Karpas-422 (cell line): Measurements from ENCODE around the gene HAPLN2. TPM values are rescaled to one million over a fixed set of nuclear protein-coding genes. Genes with fewer than 3 reads are reported as not detected.

ENCODE experiments used
- DNase-seq: peaks from one replicate; pipeline ENCODE4 v3.0.0-alpha.2; 2015
- H2AFZ ChIP-seq: fragments of 200-600 bp; sonication (generic); 2 replicates; pipeline ENCODE4 v1.6.1; 2014; ENCODE audit warnings: antibody characterized with exemption, low read length, mixed read lengths
- H3K27ac ChIP-seq: fragments of 200-600 bp; sonication (generic); 2 replicates; pipeline ENCODE4 v1.5.1; 2014; ENCODE audit warnings: mild to moderate bottlenecking, low read length, moderate library complexity
- H3K27me3 ChIP-seq: fragments of 200-600 bp; sonication (generic); 2 replicates; pipeline ENCODE4 v1.6.1; 2014; ENCODE audit warnings: low read length, mixed read lengths
- H3K36me3 ChIP-seq: fragments of 200-600 bp; sonication (generic); 2 replicates; pipeline ENCODE4 v1.6.1; 2014; ENCODE audit warnings: low read length, mixed read lengths; ENCODE audit not compliant: insufficient read depth
- H3K4me1 ChIP-seq: fragments of 200-600 bp; sonication (generic); 2 replicates; pipeline ENCODE4 v1.6.1; 2014; ENCODE audit warnings: mild to moderate bottlenecking, low read length, mixed read lengths
- H3K4me2 ChIP-seq: fragments of 200-600 bp; sonication (generic); 2 replicates; pipeline ENCODE4 v1.6.1; 2014; ENCODE audit warnings: low read length, low read depth, mild to moderate bottlenecking; ENCODE audit not compliant: poor library complexity, severe bottlenecking
- H3K4me3 ChIP-seq: fragments of 200-600 bp; sonication (generic); 2 replicates; pipeline ENCODE4 v1.5.1; 2014; ENCODE audit warnings: mild to moderate bottlenecking, antibody characterized with exemption, low read length, mixed read lengths
- H3K79me2 ChIP-seq: fragments of 200-600 bp; sonication (generic); 2 replicates; pipeline ENCODE4 v1.6.1; 2014; ENCODE audit warnings: mild to moderate bottlenecking, low read length, mixed read lengths
- H3K9ac ChIP-seq: fragments of 200-600 bp; sonication (generic); 2 replicates; pipeline ENCODE4 v1.6.0; 2014; ENCODE audit warnings: low read length
- H3K9me2 ChIP-seq: fragments of 200-600 bp; sonication (generic), shearing (Covaris generic); replicated peaks from 2 replicates; pipeline ENCODE4 v1.6.0; 2014; ENCODE audit warnings: mild to moderate bottlenecking, low read length, moderate library complexity; ENCODE audit not compliant: insufficient read depth
- H3K9me3 ChIP-seq: fragments of 300-700, 200-600 bp; sonication (generic); 2 replicates; pipeline ENCODE4 v1.6.1; 2014; ENCODE audit warnings: low read length, mixed read lengths
- H4K20me1 ChIP-seq: fragments of 200-600 bp; sonication (generic); 2 replicates; pipeline ENCODE4 v1.6.1; 2014; ENCODE audit warnings: mild to moderate bottlenecking, antibody characterized with exemption, low read length, low read depth; ENCODE audit not compliant: insufficient read depth
- total RNA-seq: library from RNA; depleted of rRNA; stranded (reverse); fragments of >200 nt; shearing (Covaris generic); gene quantifications from 2 replicates; pipeline ENCODE4 v1.2.3, GENCODE V29; 2014; ENCODE audit warnings: low replicate concordance

The HAPLN2 gene
- total RNA-seq, 1 experiment from 2014 or later: not detected

DNA sequence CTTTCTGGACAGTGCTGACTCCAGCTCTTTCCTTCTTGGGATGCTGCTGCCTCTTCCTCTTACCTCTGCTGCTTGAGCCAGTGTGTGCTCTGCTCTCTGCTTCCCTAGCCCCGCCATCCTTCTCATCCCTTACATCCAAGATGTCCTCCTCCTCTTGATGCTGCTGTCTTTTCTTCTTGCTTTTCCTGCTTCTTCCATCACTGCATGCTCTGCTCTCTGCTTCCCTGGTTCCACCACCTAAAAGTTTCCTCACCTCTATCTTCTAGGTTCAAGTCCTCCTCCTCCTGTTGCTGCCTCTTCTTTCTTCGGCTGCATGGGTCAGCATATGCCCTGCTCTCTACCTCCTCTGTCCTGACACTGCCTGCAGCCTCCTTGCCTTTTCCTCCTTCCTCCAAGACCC lies 24.2 kb upstream of the HAPLN2 start:
- DNase-seq: no peak
- Histone ChIP-seq H3K9me2 (no peaks in the 10 kb centered on the region), H3K79me2 (peaks cover 38% of the 10 kb centered on the region), H4K20me1 (no peaks in the 10 kb centered on the region), H3K27ac (no peak overlapping the region), H3K4me1 (peaks cover 40% of the 10 kb centered on the region), H3K36me3 (peaks cover 49% of the 10 kb centered on the region), H3K9me3 (no peaks in the 10 kb centered on the region), H3K4me2 (no peak overlapping the region), H2AFZ (no peak overlapping the region), H3K27me3 (no peaks in the 10 kb centered on the region), H3K9ac (no peak overlapping the region), H3K4me3 (no peak overlapping the region)

DNA sequence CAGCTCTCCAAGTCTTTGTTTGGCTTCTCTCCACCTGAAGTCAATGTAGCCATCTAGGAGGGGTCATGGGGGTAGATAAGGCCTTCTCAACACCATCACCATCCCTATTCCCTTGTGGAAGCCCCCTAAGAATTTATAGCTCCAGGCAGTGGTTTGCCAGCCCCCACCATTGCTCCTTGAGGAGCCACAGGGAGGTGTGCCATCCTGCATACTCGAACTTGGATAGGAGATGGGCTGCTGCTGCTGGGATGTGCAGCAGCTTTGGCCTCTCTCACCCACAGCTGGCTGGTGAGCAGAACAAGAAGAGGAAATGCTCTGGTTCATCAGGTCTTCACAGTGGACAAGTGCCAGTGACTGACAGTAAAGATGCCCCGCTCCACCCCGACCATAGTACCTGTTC lies 22.8 kb upstream of the HAPLN2 start:
- Histone ChIP-seq H3K27ac (no peak overlapping the region), H3K4me2 (no peak overlapping the region), H2AFZ (no peak overlapping the region), H3K4me1 (peaks cover 36% of the 10 kb centered on the region), H3K9me3 (no peaks in the 10 kb centered on the region), H3K4me3 (no peak overlapping the region), H3K9ac (no peak overlapping the region), H3K9me2 (no peaks in the 10 kb centered on the region), H3K79me2 (peaks cover 52% of the 10 kb centered on the region), H3K27me3 (no peaks in the 10 kb centered on the region), H3K36me3 (peaks cover 49% of the 10 kb centered on the region), H4K20me1 (no peaks in the 10 kb centered on the region)
- no peak for DNase-seq

DNA sequence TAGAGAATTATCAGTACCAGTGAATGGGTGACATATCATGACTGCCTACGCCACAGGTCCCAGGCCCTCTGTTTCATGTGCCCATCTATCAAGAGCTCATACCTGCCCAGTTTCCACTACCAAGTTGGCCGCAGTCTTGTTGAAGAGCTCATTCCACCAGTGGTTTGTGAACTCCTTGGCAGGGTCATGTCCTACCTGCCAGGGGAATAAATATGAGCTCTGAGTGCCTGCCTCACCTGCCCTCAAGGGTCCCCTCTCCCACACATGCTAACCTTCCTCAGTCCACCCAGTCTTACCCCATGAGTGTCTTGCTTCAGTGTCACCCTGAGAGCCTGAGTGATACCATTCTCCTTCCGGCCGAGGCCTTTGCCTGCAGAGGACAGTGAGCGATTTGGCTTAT lies 21.1 kb upstream of the HAPLN2 start:
- Histone ChIP-seq H3K27me3 (no peaks in the 10 kb centered on the region), H3K27ac (no peak overlapping the region), H3K36me3 (peaks cover 49% of the 10 kb centered on the region), H3K9me3 (no peaks in the 10 kb centered on the region), H4K20me1 (no peaks in the 10 kb centered on the region), H3K4me3 (no peak overlapping the region), H2AFZ (no peak overlapping the region), H3K79me2 (peaks cover 41% of the 10 kb centered on the region), H3K4me1 (peaks cover 40% of the 10 kb centered on the region), H3K4me2 (no peak overlapping the region), H3K9ac (no peak overlapping the region), H3K9me2 (no peaks in the 10 kb centered on the region)
- no peak for DNase-seq

DNA sequence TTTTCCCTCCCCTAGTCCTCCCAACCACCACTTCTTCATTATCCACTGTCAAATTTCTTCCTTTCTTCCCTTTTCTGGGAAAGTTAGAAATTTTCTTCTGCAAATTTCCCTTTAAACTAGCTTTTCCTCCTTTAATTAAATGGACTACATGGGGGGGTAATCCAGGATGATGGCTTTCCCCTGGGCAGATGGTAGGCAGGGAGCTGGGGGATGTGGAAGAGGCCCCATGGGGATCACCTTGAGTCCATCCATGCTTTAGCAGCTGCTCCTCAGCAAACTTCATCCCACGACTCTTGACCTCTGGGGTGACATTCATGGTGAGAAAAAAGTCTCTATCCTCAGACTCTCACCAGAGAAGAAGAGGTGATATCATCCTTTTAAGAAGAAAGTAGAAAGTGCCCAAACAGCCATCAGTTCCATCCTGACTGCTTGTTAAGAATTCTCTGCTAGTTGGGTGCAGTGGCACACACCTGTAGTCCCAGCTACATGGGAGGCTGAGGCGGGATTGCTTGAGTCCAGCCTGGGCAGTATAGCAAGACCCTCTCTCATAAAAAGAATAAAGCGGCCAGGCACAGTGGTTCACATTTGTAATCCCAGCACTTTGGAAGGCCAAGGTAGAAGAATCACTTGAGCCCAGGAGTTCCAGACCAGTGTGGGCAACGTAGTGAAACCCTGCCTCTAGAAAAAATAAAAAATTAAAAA lies 20.3 kb upstream of the HAPLN2 start:
- Histone ChIP-seq H3K79me2 (peaks cover 35% of the 10 kb centered on the region), H3K4me2 (peak overlapping the region; percentile 97), H3K9me3 (no peaks in the 10 kb centered on the region)

DNA sequence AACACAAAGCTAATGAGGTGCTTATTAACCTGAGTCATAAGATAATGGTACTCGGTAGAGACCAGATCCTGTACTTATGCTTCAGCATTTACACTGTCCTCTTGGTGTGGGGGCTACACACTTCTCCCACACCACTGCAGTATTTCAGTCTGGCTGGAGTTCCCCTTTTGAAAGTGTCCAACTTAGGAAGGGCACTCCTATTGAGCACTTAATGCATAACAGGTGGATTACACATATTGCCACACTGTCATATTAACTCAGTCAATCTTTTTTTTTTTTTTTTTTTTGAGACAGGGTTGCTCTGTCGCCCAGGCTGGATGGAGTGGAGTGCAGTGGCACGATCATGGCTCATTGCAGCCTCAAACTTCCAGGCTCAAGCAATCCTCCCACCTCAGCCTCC lies 19.4 kb upstream of the HAPLN2 start:
- H3K36me3 ChIP-seq: peaks cover 35% of the 10 kb centered on the region
- H3K4me3 ChIP-seq: peak overlapping the region; percentile 100
- H3K27ac ChIP-seq: peak overlapping the region; percentile 74
- no peaks in the 10 kb centered on the region for H3K27me3 ChIP-seq
- H3K4me1 ChIP-seq: peaks cover 32% of the 10 kb centered on the region
- no peaks in the 10 kb centered on the region for H3K9me2 ChIP-seq
- H3K9ac ChIP-seq: peak overlapping the region; percentile 92
- H2AFZ ChIP-seq: no peak overlapping the region
- H3K9me3 ChIP-seq: no peaks in the 10 kb centered on the region
- peaks cover 35% of the 10 kb centered on the region for H3K79me2 ChIP-seq
- peak; percentile 86 for DNase-seq
- peak overlapping the region; percentile 97 for H3K4me2 ChIP-seq
- no peaks in the 10 kb centered on the region for H4K20me1 ChIP-seq

More for the DNA sequence above, 20.3 kb upstream of the HAPLN2 start:
- Histone ChIP-seq H3K9me2 (no peaks in the 10 kb centered on the region), H4K20me1 (no peaks in the 10 kb centered on the region), H3K4me1 (peaks cover 33% of the 10 kb centered on the region), H3K9ac (no peak overlapping the region), H2AFZ (no peak overlapping the region), H3K27ac (peak overlapping the region; percentile 74; the same call in 1 of the 2 replicates), H3K36me3 (peaks cover 42% of the 10 kb centered on the region), H3K4me3 (no peak overlapping the region; the same call in 1 of the 2 replicates), H3K27me3 (no peaks in the 10 kb centered on the region)
- no peak for DNase-seq

DNA sequence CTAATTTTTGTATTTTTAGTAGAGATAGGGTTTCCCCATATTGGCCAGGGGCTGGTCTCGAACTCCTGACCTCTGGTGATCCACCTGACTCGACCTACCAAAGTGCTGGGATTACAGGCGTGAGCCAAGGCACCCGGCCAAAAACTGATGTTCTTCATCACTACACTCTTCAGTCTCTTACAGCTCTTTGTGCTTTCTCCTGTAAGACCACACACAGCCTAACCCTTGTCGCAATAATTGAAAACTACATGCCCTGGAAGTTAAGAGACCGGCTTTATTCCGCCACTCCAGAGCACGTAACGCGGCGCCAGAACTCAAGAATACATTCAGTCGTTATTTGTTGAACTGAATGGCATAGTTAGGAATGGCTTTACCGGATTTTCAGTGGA lies 18.5 kb upstream of the HAPLN2 start:
- no peaks in the 10 kb centered on the region for H3K9me3 ChIP-seq
- peak overlapping the region; percentile 100 for H3K4me3 ChIP-seq
- H3K79me2 ChIP-seq: peaks cover 35% of the 10 kb centered on the region
- H3K4me1 ChIP-seq: peaks cover 32% of the 10 kb centered on the region
- H3K36me3 ChIP-seq: peaks cover 32% of the 10 kb centered on the region
- DNase-seq: peak; percentile 62
- peak overlapping the region; percentile 97 for H3K4me2 ChIP-seq
- H3K27me3 ChIP-seq: no peaks in the 10 kb centered on the region
- H3K27ac ChIP-seq: peak overlapping the region; percentile 74
- H2AFZ ChIP-seq: no peak overlapping the region
- no peaks in the 10 kb centered on the region for H4K20me1 ChIP-seq
- no peaks in the 10 kb centered on the region for H3K9me2 ChIP-seq
- H3K9ac ChIP-seq: peak overlapping the region; percentile 92

DNA sequence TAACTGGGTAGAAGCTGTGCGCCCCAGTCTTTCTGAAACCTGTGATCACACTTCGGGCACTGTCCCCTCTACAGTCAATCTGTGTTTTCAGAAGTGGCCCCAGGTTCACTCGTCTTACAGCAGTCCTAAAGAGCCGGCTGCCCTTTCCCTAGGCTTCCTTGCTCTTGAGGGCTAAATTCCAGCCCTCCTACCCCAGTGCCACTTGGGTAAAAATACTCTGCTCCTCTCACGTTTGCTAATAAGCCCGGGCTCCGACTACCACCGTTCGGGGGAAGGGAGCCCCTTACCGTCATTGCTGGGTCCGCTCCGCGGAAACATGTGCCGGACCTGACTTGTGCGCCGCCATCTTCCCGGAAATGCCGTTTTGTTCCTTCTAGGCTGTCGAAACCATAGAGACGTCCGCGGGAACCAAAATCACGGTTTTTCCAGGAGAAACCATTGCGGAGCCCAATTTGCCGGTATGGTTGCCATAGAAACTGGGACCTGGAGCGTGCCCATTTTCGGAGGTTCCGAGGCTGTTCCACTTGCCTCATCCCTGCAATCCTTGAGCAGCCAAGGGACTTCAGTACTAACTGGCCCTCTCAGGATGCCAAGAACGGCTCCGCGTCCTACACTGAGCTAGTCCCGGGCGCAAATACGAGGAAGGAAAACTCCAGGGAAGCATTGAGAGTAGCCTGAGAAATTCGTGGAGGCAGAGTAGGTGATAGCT lies 17.9 kb upstream of the HAPLN2 start, which contains the start of gene GPATCH4:
GPATCH4 (minus strand) TSS at position 358 of the 709 bp plus-strand sequence.
- DNase-seq: peak; percentile 97
- peak within 1 kb of the TSS; percentile 100 for H3K4me3 ChIP-seq
- H3K27me3 ChIP-seq: no peaks in the 10 kb centered on the region
- peak within 1 kb of the TSS; percentile 92 for H3K9ac ChIP-seq
- H3K36me3 ChIP-seq: peaks cover 27% of the 10 kb centered on the region
- no peaks in the 10 kb centered on the region for H4K20me1 ChIP-seq
- peak within 1 kb of the TSS; percentile 74 for H3K27ac ChIP-seq
- H3K4me1 ChIP-seq: peaks cover 32% of the 10 kb centered on the region
- H3K9me2 ChIP-seq: no peaks in the 10 kb centered on the region
- no peaks in the 10 kb centered on the region for H3K9me3 ChIP-seq
- peak within 1 kb of the TSS; percentile 95 for H2AFZ ChIP-seq
- H3K4me2 ChIP-seq: peak within 1 kb of the TSS; percentile 97
- H3K79me2 ChIP-seq: peaks cover 35% of the 10 kb centered on the region

DNA sequence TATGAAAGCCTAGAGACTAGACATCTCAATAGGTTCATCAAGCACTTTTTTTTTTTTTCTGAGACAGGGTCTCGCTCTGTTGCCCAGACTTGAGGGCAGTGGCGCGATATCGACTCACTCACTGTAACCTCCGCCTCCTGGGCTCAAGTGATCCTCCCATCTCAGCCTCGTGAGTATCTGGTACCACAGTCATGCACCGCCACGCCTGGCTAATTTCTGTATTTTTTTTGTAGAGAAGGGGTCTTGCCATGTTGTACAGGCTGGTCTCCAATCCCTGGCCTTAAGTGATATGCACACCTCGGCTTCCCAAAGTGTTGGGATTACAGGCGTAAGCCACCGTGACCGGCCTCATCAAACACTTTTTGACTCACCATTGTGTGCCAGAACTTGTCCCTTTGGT lies 17.3 kb upstream of the HAPLN2 start:
- Histone ChIP-seq H2AFZ (peak overlapping the region; percentile 95), H3K27ac (peak overlapping the region; percentile 74), H3K79me2 (peaks cover 35% of the 10 kb centered on the region), H3K4me2 (peak overlapping the region; percentile 97), H3K9ac (peak overlapping the region; percentile 92), H3K4me3 (peak overlapping the region; percentile 100), H3K27me3 (no peaks in the 10 kb centered on the region), H4K20me1 (no peaks in the 10 kb centered on the region), H3K36me3 (peaks cover 20% of the 10 kb centered on the region), H3K4me1 (peaks cover 35% of the 10 kb centered on the region), H3K9me3 (no peaks in the 10 kb centered on the region), H3K9me2 (no peaks in the 10 kb centered on the region)
- DNase-seq: peak; percentile 75
